B cell (primary cell): ENCODE data around the gene VIPR2. TPM values are rescaled to one million over a fixed set of nuclear protein-coding genes. Genes with fewer than 3 reads are reported as not detected.

ENCODE experiments used
- ATAC-seq: fragments of 200-7000 bp; cut with Tn5 transposase; one replicate; pipeline ENCODE4 v1.10.0; 2021; ENCODE audit warnings: low read depth, mild to moderate bottlenecking, moderate number of reproducible peaks, moderate library complexity
- CTCF ChIA-PET: fragments of 350-600 bp; sonication (Branson Sonifier 250); formaldehyde crosslinking; loops from one replicate; lab custom pipeline; 2021; ENCODE audit warnings: antibody characterized with exemption, inconsistent platforms; lab: Charles Lee
- POLR2A ChIA-PET: fragments of 350-600 bp; sonication (Branson Sonifier 250); formaldehyde crosslinking; loops from one replicate; lab custom pipeline; 2021; ENCODE audit warnings: antibody characterized with exemption; lab: Charles Lee
- DNase-seq: peaks from one replicate; pipeline ENCODE4 v3.0.0; 2013
- H2AFZ ChIP-seq: 2 replicates; pipeline ENCODE4 v1.6.1; 2012; ENCODE audit warnings: mild to moderate bottlenecking, low read depth, low read length; ENCODE audit not compliant: insufficient read depth, poor library complexity, severe bottlenecking
- H3K27ac ChIP-seq, 2 donors: 1 replicate in 1 of 2; 2 replicates in 1 of 2; pipeline ENCODE4 v1.5.1; 2012 to 2013; ENCODE audit warnings: low read length in 2 of 2, mild to moderate bottlenecking in 2 of 2, moderate library complexity in 1 of 2
- H3K27me3 ChIP-seq, 4 experiments: fragments of 200-600 bp in 1 of 4; sonication (generic) in 1 of 4; replicated peaks in 1 of 4; 1 replicate in 2 of 4; 2 replicates in 2 of 4; pipeline versions ENCODE4 v1.6.1 to v1.7.0; 2013 to 2016; ENCODE audit warnings: low read length in 3 of 4, mild to moderate bottlenecking in 2 of 4, mixed read lengths in 1 of 4, moderate library complexity in 1 of 4; ENCODE audit not compliant: insufficient read depth in 4 of 4, control insufficient read depth in 3 of 4; ENCODE audit errors: control extremely low read depth in 1 of 4
- H3K36me3 ChIP-seq, 2 experiments: replicated peaks in 1 of 2; 1 replicate in 1 of 2; 2 replicates in 1 of 2; pipeline versions ENCODE4 v1.6.1 to v1.7.1; 2013; ENCODE audit warnings: low read length in 1 of 2; ENCODE audit not compliant: insufficient read depth in 2 of 2, control insufficient read depth in 1 of 2; ENCODE audit errors: control extremely low read depth in 1 of 2, extremely low read depth in 1 of 2
- H3K4me1 ChIP-seq, 2 donors: fragments of 200-600 bp in 1 of 2; sonication (generic) in 1 of 2; 1 replicate in 1 of 2; 2 replicates in 1 of 2; pipeline versions ENCODE4 v1.5.1 to v1.6.1; 2013 to 2017; ENCODE audit warnings: low read length in 2 of 2; ENCODE audit not compliant: control insufficient read depth in 2 of 2, insufficient read depth in 2 of 2
- H3K4me2 ChIP-seq: replicated peaks from 2 replicates; pipeline ENCODE3; 2012; ENCODE audit warnings: mild to moderate bottlenecking, low read depth, low read length; ENCODE audit not compliant: poor library complexity, severe bottlenecking
- H3K4me3 ChIP-seq, 5 experiments: fragments of 200-600 bp in 1 of 5; sonication (generic) in 1 of 5; 1 replicate in 3 of 5; 2 replicates in 2 of 5; pipeline versions ENCODE4 v1.5.1 to v1.7.0; 2011 to 2016; ENCODE audit warnings: low read length in 4 of 5, mild to moderate bottlenecking in 4 of 5, low read depth in 2 of 5, control low read depth in 1 of 5, moderate library complexity in 1 of 5; ENCODE audit not compliant: insufficient read depth in 1 of 5; ENCODE audit errors: control extremely low read depth in 1 of 5, extremely low read depth in 1 of 5
- H3K79me2 ChIP-seq: fragments of 200-600 bp; sonication (generic); one replicate; pipeline ENCODE4 v1.6.0; 2016; ENCODE audit warnings: low read length; ENCODE audit not compliant: control insufficient read depth, insufficient read depth
- H3K9ac ChIP-seq: fragments of 200-600 bp; sonication (generic); 2 replicates; pipeline ENCODE4 v1.6.1; 2017; ENCODE audit warnings: mild to moderate bottlenecking, low read length, moderate library complexity
- H3K9me3 ChIP-seq, 3 donors: one replicate each; pipeline versions ENCODE4 v1.6.1 to v1.7.1; 2013; ENCODE audit warnings: low read length in 2 of 3; ENCODE audit not compliant: control insufficient read depth in 2 of 3, insufficient read depth in 1 of 3; ENCODE audit errors: control extremely low read depth in 1 of 3
- H4K20me1 ChIP-seq: 2 replicates; pipeline ENCODE4 v1.6.0; 2012; ENCODE audit warnings: mild to moderate bottlenecking, low read length; ENCODE audit not compliant: insufficient read depth, control insufficient read depth, poor library complexity, severe bottlenecking
- H3K27ac Mint-ChIP-seq: one replicate; pipeline ENCODE4 v1.8.0; 2021; ENCODE audit warnings: mixed read lengths
- H3K27me3 Mint-ChIP-seq: one replicate; pipeline ENCODE4 v1.8.0; 2021; ENCODE audit warnings: mixed read lengths
- H3K4me1 Mint-ChIP-seq: one replicate; pipeline ENCODE4 v1.8.0; 2021; ENCODE audit warnings: mixed read lengths
- H3K4me3 Mint-ChIP-seq: one replicate; pipeline ENCODE4 v1.8.0; 2021; ENCODE audit warnings: mixed read lengths
- H3K9me3 Mint-ChIP-seq: one replicate; pipeline ENCODE4 v1.8.0; 2022; ENCODE audit warnings: mixed read lengths; ENCODE audit not compliant: insufficient read depth
- CTCF ChIP-seq: fragments of 200-600 bp; IDR thresholded peaks from one replicate; pipeline ENCODE4 v1.8.0; 2022; ENCODE audit warnings: antibody characterized with exemption, mild to moderate bottlenecking
- EZH2 ChIP-seq: IDR thresholded peaks from 2 replicates; pipeline ENCODE4 v1.6.1; 2012; ENCODE audit warnings: borderline replicate concordance, low read depth, mild to moderate bottlenecking, moderate library complexity, low read length; ENCODE audit not compliant: insufficient read depth, poor library complexity, severe bottlenecking
- WGBS: methylation state at CpG from one replicate; pipeline ENCODE4 v1.1.5; 2013; ENCODE audit warnings: missing lambda C conversion rate; ENCODE audit not compliant: insufficient coverage; 5-methylcytosine and 5-hydroxymethylcytosine counted together
- intact Hi-C: fragments of 100-400 bp; cut with micrococcal nuclease; formaldehyde crosslinking; loops from one replicate; pipeline ENCODE4 v1.10.0; 2022
- polyA plus RNA-seq: library from polyadenylated mRNA; depleted of rRNA; stranded (reverse); fragments of >200 nt; gene quantifications from 2 replicates; pipeline ENCODE4 v1.2.3, GENCODE V29; 2012
- total RNA-seq, 2 donors: library from RNA; stranded (reverse); fragments of 120-200 nt in 1 of 2; gene quantifications; 1 replicate in 1 of 2; 2 replicates in 1 of 2; pipeline versions ENCODE4 v1.2.3 to v1.2.4, GENCODE V29; 2013 to 2022

The VIPR2 gene
- total and polyA plus RNA-seq, 2 donors (not counting 1 experiment from before 2014, with no cell fraction given), result not detected

DNA sequence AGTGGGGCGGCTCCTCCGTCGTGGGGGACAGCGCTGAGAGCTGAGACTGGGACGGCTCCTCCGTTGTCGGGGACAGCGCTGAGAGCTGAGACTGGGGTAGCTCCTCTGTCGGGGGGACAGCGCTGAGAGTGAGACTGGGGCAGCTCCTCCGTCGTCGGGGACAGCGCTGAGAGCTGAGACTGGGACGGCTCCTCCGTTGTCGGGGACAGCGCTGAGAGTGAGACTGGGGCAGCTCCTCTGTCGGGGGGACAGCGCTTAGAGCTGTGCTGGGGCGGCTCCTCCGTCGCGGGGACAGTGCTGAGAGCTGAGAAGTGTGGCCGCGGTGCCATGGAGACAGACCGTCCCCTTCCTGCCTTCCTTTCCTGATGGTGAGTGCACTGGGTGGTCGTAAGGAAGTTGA lies 151.9 kb downstream of the VIPR2 start:
- DNase-seq, result no peak
- TF ChIP-seq CTCF, result no peak
- no peak for TF ChIP-seq EZH2
- Histone ChIP-seq H3K9ac (no peak overlapping the region), H3K4me1 (peaks cover 0 to 3% of the 10 kb centered on the region in 2 donors), H3K79me2 (no peaks in the 10 kb centered on the region), H3K36me3 (no peaks in the 10 kb centered on the region), H3K27me3 (peaks cover 0 to 4% (median 0%) of the 10 kb centered on the region in 4 experiments), H2AFZ (no peak overlapping the region), H4K20me1 (no peaks in the 10 kb centered on the region), H3K4me3 (no peak overlapping the region), H3K4me2 (no peak overlapping the region), H3K27ac (no peak overlapping the region), H3K9me3 (peaks cover 0 to 30% (median 3%) of the 10 kb centered on the region in 3 donors)
- intact Hi-C loops, result no loop called here
- H3K27me3 Mint-ChIP-seq, result peaks cover 29% of the 10 kb centered on the region
- POLR2A ChIA-PET, result no interaction called here
- H3K4me1 Mint-ChIP-seq, result no peaks in the 10 kb centered on the region
- H3K27ac Mint-ChIP-seq, result no peak overlapping the region
- CTCF ChIA-PET, result interaction anchor here (1.0 kb wide), 1 partner anchor 16 kb away, joined by 3 read pairs; no protein-coding TSS in a partner anchor
- WGBS, result 31% methylated on average over 16 of the region's 28 CpGs
- H3K9me3 Mint-ChIP-seq, result peaks cover 4% of the 10 kb centered on the region
- no peak for ATAC-seq
- H3K4me3 Mint-ChIP-seq, result no peak overlapping the region

- Mint-ChIP-seq H3K27ac (no peak overlapping the region), H3K4me1 (no peaks in the 10 kb centered on the region), H3K27me3 (peaks cover 29% of the 10 kb centered on the region), H3K4me3 (no peak overlapping the region), H3K9me3 (peaks cover 4% of the 10 kb centered on the region)
- Histone ChIP-seq H3K27me3 (peaks cover 0 to 4% (median 0%) of the 10 kb centered on the region in 4 experiments), H3K4me1 (peaks cover 0 to 3% of the 10 kb centered on the region in 2 donors), H3K36me3 (no peaks in the 10 kb centered on the region), H3K9ac (no peak overlapping the region), H3K4me2 (no peak overlapping the region), H2AFZ (no peak overlapping the region), H4K20me1 (no peaks in the 10 kb centered on the region), H3K4me3 (no peak overlapping the region), H3K27ac (no peak overlapping the region), H3K9me3 (peaks cover 1 to 22% (median 3%) of the 10 kb centered on the region in 3 donors), H3K79me2 (no peaks in the 10 kb centered on the region)
- ChIA-PET POLR2A (no interaction called here), CTCF (no interaction called here)
- ATAC-seq (no peak), DNase-seq (no peak)
- WGBS, result 65% methylated on average over 15 of the region's 21 CpGs
- TF ChIP-seq EZH2 (no peak), CTCF (no peak)
- intact Hi-C loops, result no loop called here
Observed at GRCh38 chr7:158991824-158992621, 152.6 kb downstream of the VIPR2 start.
